Karpas-422 (cell line): ENCODE data around the gene SHB. TPM values are rescaled to one million over a fixed set of nuclear protein-coding genes. Genes with fewer than 3 reads are reported as not detected.

Experiments
- DNase-seq: peaks from one replicate; pipeline ENCODE4 v3.0.0-alpha.2; 2015
- H2AFZ ChIP-seq: fragments of 200-600 bp; sonication (generic); 2 replicates; pipeline ENCODE4 v1.6.1; 2014; ENCODE audit warnings: antibody characterized with exemption, low read length, mixed read lengths
- H3K27ac ChIP-seq: fragments of 200-600 bp; sonication (generic); 2 replicates; pipeline ENCODE4 v1.5.1; 2014; ENCODE audit warnings: mild to moderate bottlenecking, low read length, moderate library complexity
- H3K27me3 ChIP-seq: fragments of 200-600 bp; sonication (generic); 2 replicates; pipeline ENCODE4 v1.6.1; 2014; ENCODE audit warnings: low read length, mixed read lengths
- H3K36me3 ChIP-seq: fragments of 200-600 bp; sonication (generic); 2 replicates; pipeline ENCODE4 v1.6.1; 2014; ENCODE audit warnings: low read length, mixed read lengths; ENCODE audit not compliant: insufficient read depth
- H3K4me1 ChIP-seq: fragments of 200-600 bp; sonication (generic); 2 replicates; pipeline ENCODE4 v1.6.1; 2014; ENCODE audit warnings: mild to moderate bottlenecking, low read length, mixed read lengths
- H3K4me2 ChIP-seq: fragments of 200-600 bp; sonication (generic); 2 replicates; pipeline ENCODE4 v1.6.1; 2014; ENCODE audit warnings: low read length, low read depth, mild to moderate bottlenecking; ENCODE audit not compliant: poor library complexity, severe bottlenecking
- H3K4me3 ChIP-seq: fragments of 200-600 bp; sonication (generic); 2 replicates; pipeline ENCODE4 v1.5.1; 2014; ENCODE audit warnings: mild to moderate bottlenecking, antibody characterized with exemption, low read length, mixed read lengths
- H3K79me2 ChIP-seq: fragments of 200-600 bp; sonication (generic); 2 replicates; pipeline ENCODE4 v1.6.1; 2014; ENCODE audit warnings: mild to moderate bottlenecking, low read length, mixed read lengths
- H3K9ac ChIP-seq: fragments of 200-600 bp; sonication (generic); 2 replicates; pipeline ENCODE4 v1.6.0; 2014; ENCODE audit warnings: low read length
- H3K9me2 ChIP-seq: fragments of 200-600 bp; sonication (generic), shearing (Covaris generic); replicated peaks from 2 replicates; pipeline ENCODE4 v1.6.0; 2014; ENCODE audit warnings: mild to moderate bottlenecking, low read length, moderate library complexity; ENCODE audit not compliant: insufficient read depth
- H3K9me3 ChIP-seq: fragments of 300-700, 200-600 bp; sonication (generic); 2 replicates; pipeline ENCODE4 v1.6.1; 2014; ENCODE audit warnings: low read length, mixed read lengths
- H4K20me1 ChIP-seq: fragments of 200-600 bp; sonication (generic); 2 replicates; pipeline ENCODE4 v1.6.1; 2014; ENCODE audit warnings: mild to moderate bottlenecking, antibody characterized with exemption, low read length, low read depth; ENCODE audit not compliant: insufficient read depth
- total RNA-seq: library from RNA; depleted of rRNA; stranded (reverse); fragments of >200 nt; shearing (Covaris generic); gene quantifications from 2 replicates; pipeline ENCODE4 v1.2.3, GENCODE V29; 2014; ENCODE audit warnings: low replicate concordance

Gene SHB
- total RNA-seq, 1 experiment from 2014 or later, result 27.1 TPM

DNA sequence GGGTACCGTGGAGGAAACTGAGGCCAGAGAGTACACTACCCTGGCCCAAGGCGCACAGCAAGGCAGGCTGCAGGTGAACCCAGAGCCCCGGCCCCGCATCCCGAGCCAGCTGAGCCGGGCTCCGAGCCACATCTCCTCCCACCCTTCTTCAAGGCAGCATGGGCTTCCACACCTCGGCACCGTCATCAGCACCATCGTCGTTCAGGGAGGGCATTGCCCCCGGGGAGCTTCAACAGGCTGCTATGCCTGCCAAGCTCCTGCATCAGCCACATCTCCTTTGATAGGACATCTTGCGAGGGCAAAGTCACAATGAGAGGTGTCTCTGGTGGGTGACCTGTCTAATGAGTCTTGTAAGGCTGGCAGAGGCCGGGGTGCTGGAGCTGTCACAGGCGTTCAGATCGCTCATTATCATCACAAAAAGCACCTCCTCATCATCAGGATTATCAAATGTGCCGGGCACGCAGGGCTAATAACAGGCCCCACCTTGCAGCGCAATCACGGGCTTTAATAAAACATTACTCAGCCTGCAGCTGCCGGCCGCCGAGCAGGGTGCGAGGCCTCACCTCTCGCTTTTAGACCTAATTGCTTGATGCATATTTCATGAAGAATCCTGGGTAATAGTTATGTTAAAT, 145.1 kb downstream of the SHB start:
- H3K4me2 ChIP-seq, result no peak overlapping the region
- no peaks in the 10 kb centered on the region for H3K9me2 ChIP-seq
- peaks cover 17% of the 10 kb centered on the region; the same call in 1 of the 2 replicates for H3K79me2 ChIP-seq
- peaks cover 14% of the 10 kb centered on the region; the same call in 1 of the 2 replicates for H4K20me1 ChIP-seq
- H3K27me3 ChIP-seq, result no peaks in the 10 kb centered on the region
- H3K4me1 ChIP-seq, result peaks cover 22% of the 10 kb centered on the region
- no peak for DNase-seq
- H3K36me3 ChIP-seq, result no peaks in the 10 kb centered on the region
- no peak overlapping the region for H3K9ac ChIP-seq
- H3K27ac ChIP-seq, result no peak overlapping the region
- H3K4me3 ChIP-seq, result no peak overlapping the region
- no peaks in the 10 kb centered on the region for H3K9me3 ChIP-seq
- H2AFZ ChIP-seq, result no peak overlapping the region

DNA sequence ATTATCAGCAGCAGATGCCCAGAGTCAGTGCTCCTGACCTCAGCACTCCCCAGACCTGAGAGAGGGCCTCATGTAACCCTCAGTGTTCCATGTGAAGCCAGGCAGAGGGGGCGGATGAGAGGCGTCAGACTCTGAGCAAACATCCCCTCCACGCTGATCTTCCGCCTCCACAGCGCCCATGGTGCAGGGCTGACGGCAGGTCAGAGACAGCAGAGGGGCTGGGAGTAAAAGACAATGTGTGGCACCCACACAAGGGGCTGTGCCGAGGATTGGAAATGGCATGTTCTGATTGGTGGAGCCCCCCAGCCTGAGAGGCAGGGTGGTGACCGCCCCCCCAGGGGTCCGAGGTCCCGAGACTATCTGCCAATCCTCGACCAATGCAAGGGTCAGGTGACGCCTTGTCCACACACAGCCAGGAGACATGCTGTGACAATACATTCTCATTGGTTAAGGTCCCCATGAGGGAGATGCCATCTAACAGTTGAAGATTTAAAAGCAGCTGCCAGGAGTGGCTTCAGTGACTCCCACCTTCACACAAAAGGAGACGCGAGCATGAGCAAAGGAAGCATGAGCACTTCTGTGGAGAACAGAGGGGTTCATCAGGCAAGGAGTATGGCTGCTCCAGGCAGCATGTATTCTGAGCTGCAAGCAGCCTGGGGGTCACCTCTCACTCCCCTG, 145.8 kb downstream of the SHB start:
- no peak for DNase-seq
- Histone ChIP-seq H3K79me2 (peaks cover 14% of the 10 kb centered on the region; the same call in 1 of the 2 replicates), H3K9ac (peak overlapping the region; percentile 30; the same call in 1 of the 2 replicates), H3K27me3 (no peaks in the 10 kb centered on the region), H3K36me3 (no peaks in the 10 kb centered on the region), H3K4me3 (no peak overlapping the region), H3K27ac (no peak overlapping the region), H2AFZ (no peak overlapping the region), H3K9me2 (no peaks in the 10 kb centered on the region), H3K4me1 (peaks cover 22% of the 10 kb centered on the region), H3K9me3 (no peaks in the 10 kb centered on the region), H3K4me2 (no peak overlapping the region), H4K20me1 (peaks cover 14% of the 10 kb centered on the region; the same call in 1 of the 2 replicates)

DNA sequence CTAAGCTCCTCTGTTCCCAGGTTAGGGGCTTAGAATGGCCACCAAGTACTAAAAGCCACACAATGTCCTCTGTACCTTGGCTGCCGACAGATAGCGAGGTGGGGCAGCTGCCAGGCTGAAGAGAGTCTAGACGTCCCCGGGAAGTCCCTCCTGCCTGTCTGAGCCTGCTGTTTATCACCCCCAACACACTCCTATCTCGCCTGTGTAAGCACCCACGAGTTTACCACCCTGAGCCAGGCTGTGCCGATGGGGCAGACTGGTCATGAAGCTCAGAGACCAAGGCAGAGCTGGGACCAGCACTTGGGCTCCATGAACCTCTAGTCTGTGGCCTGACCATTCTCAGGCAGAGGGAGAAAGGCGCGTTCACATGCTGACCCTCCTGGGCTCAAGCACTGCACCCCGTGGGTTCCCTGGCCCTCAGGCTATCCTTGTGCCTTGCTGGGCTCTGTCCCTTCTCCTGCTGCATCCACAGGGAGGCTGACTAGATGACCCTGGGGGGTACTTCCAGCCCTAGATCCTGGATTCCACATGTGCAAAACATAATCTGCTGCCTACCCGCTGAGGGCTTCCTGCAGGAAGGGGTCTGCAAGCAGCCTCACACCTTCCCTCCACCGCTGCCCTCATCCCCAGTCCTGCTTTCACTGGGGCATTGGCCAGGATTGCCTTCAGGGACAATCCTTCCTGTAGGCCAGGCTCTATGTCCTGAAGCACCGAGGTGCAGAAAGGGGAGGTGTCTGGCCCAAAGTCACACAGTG, 146.5 kb downstream of the SHB start:
- Histone ChIP-seq H3K4me3 (no peak overlapping the region), H3K4me1 (peaks cover 20% of the 10 kb centered on the region), H3K27me3 (no peaks in the 10 kb centered on the region), H3K79me2 (peaks cover 13% of the 10 kb centered on the region; the same call in 1 of the 2 replicates), H3K9me3 (no peaks in the 10 kb centered on the region), H3K4me2 (no peak overlapping the region), H3K36me3 (no peaks in the 10 kb centered on the region), H2AFZ (no peak overlapping the region), H3K9ac (peak overlapping the region; percentile 30; the same call in 1 of the 2 replicates), H3K27ac (no peak overlapping the region), H3K9me2 (no peaks in the 10 kb centered on the region), H4K20me1 (peaks cover 10% of the 10 kb centered on the region; the same call in 1 of the 2 replicates)
- DNase-seq, result no peak

DNA sequence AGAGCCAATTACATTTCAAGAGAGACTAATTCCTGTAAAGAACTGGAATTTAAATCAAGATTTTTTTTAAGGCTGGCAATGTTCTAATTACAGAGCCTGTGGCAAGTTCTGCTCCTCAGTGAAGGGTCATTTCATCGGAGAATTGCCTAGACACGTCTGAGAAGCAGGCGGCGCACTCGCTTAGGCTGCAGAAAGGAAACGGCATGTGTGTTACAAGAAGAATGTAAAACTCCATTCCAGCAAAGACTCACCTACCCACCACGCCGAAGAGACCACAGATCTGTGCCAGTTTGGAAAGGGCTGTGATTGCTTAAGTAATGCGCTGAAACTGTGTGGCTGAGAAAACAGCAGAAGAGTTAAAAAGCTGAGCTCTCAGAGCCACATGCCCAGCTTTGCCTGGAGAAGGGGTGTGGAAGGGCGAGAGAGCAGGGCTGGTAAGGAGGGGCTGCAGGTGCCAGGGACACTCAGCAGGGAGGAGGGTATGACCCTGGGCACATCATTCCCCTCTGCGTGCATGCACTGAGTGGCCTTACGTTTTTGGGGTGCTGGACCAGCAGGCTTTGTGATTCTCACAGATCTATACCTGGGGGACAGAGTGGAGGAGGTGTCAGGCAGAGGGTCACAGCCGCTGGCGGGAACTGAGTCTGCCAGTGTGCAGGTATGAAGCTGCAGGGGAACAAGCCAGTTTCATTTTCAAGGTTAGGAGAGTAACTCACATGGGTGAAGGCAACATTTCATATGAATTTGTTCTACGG, 147.3 kb downstream of the SHB start:
- no peak for DNase-seq

DNA sequence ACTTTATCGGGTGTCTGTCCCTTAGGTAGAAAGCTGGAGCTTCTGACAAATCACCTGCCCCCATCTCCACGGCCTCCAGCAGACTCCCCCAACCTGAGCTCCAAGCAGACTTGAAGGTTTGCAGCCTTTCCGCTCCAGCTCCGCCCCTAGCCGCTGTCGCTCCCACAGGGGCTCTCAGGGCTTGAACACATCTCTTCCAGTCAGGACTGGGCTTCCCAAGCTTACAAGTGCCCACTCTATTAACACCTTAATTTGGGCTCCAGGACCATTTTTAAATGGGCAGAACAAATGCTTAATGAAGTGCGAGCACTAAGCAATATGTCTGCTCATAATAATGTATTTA, 147.9 kb downstream of the SHB start:
- H3K27me3 ChIP-seq, result no peaks in the 10 kb centered on the region
- H3K4me1 ChIP-seq, result peaks cover 6% of the 10 kb centered on the region
- H3K27ac ChIP-seq, result no peak overlapping the region
- H3K9me3 ChIP-seq, result no peaks in the 10 kb centered on the region
- H3K4me3 ChIP-seq, result no peak overlapping the region
- H3K9ac ChIP-seq, result no peak overlapping the region
- H4K20me1 ChIP-seq, result 0 out of 2 replicates have a peak, but pooled peaks cover 9% of the 10 kb centered on the region
- H3K9me2 ChIP-seq, result no peaks in the 10 kb centered on the region
- H2AFZ ChIP-seq, result no peak overlapping the region
- no peaks in the 10 kb centered on the region for H3K36me3 ChIP-seq
- peaks cover 6% of the 10 kb centered on the region; the same call in 1 of the 2 replicates for H3K79me2 ChIP-seq
- H3K4me2 ChIP-seq, result no peak overlapping the region
- DNase-seq, result no peak

More for the DNA sequence above, 147.3 kb downstream of the SHB start:
- Histone ChIP-seq H3K79me2 (peaks cover 10% of the 10 kb centered on the region; the same call in 1 of the 2 replicates), H3K4me3 (no peak overlapping the region), H3K9ac (no peak overlapping the region), H3K4me2 (no peak overlapping the region), H3K36me3 (no peaks in the 10 kb centered on the region), H3K9me3 (no peaks in the 10 kb centered on the region), H3K27ac (no peak overlapping the region), H3K27me3 (no peaks in the 10 kb centered on the region), H3K9me2 (no peaks in the 10 kb centered on the region), H4K20me1 (peaks cover 9% of the 10 kb centered on the region; the same call in 1 of the 2 replicates), H2AFZ (no peak overlapping the region), H3K4me1 (peaks cover 12% of the 10 kb centered on the region)

DNA sequence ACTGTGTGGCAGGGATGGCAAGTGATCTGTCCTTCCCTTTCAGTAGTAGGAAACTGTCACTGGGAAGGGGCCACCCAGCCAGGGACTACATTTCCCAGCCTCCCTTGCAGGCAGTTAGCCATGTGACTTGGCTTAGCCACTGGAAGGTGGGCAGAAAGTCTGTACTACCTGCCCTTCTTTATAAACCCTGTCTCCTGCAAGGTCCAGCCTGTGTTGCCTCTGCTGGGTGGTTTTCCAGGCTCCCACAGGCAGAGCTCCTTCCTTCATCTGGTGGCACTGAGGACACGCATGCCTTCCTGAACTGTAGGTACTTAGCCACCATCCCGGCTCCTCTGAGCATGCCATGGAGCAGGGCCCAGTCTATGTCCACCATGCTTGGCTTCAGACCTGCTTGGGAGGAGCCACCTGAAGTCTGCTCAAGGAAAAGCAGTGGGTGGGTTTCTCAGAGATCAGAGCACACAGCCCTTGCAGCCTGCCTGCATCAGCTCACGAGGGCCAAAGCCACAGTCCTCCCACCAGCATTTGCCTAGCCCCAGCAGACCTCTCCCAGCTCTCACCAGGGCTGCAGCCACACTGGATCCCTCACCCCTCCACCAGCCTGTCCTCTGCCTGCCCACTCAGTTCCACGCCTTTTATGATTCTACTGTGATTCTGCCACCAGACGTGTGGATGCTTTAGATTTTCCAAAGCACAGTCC, 148.4 kb downstream of the SHB start:
- H2AFZ ChIP-seq, result no peak overlapping the region
- no peak overlapping the region for H3K9ac ChIP-seq
- peak; percentile 60 for DNase-seq
- no peaks in the 10 kb centered on the region for H3K36me3 ChIP-seq
- no peaks in the 10 kb centered on the region for H3K9me3 ChIP-seq
- 0 out of 2 replicates have a peak, but pooled peaks cover 9% of the 10 kb centered on the region for H4K20me1 ChIP-seq
- H3K9me2 ChIP-seq, result no peaks in the 10 kb centered on the region
- H3K27me3 ChIP-seq, result no peaks in the 10 kb centered on the region
- H3K27ac ChIP-seq, result no peak overlapping the region
- no peak overlapping the region for H3K4me2 ChIP-seq
- peaks cover under 1% of the 10 kb centered on the region for H3K4me1 ChIP-seq
- H3K4me3 ChIP-seq, result no peak overlapping the region
- H3K79me2 ChIP-seq, result peaks cover under 1% of the 10 kb centered on the region; the same call in 1 of the 2 replicates

DNA sequence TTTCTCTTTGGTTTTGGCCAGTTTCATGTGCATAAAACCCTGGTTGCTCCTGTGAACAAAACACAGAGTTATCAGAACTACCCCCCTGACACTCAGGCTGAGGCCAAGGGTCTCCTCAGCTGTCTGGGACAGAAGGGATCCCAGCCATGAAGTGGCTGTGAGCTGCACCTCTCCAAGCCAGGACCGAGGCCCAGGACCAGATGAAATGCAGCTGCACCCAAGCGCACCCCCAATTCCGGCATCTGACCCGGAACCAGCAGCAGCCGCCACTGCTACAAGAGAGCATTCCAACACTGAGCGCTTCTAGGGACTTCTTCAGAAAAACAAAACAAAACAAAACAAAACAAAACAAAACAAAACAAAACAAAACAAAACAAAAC, 149.1 kb downstream of the SHB start:
- no peaks in the 10 kb centered on the region for H3K36me3 ChIP-seq
- no peak overlapping the region for H2AFZ ChIP-seq
- no peak for DNase-seq
- peaks cover 3% of the 10 kb centered on the region for H3K4me1 ChIP-seq
- H3K27ac ChIP-seq, result no peak overlapping the region
- H3K4me3 ChIP-seq, result no peak overlapping the region
- H3K9ac ChIP-seq, result no peak overlapping the region
- 0 out of 2 replicates have a peak, but pooled peaks cover 9% of the 10 kb centered on the region for H4K20me1 ChIP-seq
- H3K4me2 ChIP-seq, result no peak overlapping the region
- H3K27me3 ChIP-seq, result no peaks in the 10 kb centered on the region
- no peaks in the 10 kb centered on the region for H3K79me2 ChIP-seq
- no peaks in the 10 kb centered on the region for H3K9me3 ChIP-seq
- H3K9me2 ChIP-seq, result no peaks in the 10 kb centered on the region
